Gastroesophageal sphincter (tissue), 3 donors: ENCODE measurements around the gene CENPO.

ENCODE experiments used
- EP300 ChIP-seq: sonication (generic); formaldehyde crosslinking; IDR thresholded peaks from one replicate; pipeline ENCODE4 v1.6.1; 2017; ENCODE audit warnings: antibody characterized with exemption, mild to moderate bottlenecking
- POLR2A ChIP-seq, 2 donors: fragments of 450-650 bp; IDR thresholded peaks; one replicate each; pipeline ENCODE4 v1.6.1; 2017; ENCODE audit warnings: antibody characterized with exemption in 2 of 2, mild to moderate bottlenecking in 2 of 2, moderate library complexity in 1 of 2
- TF ChIP-seq, protein P1 (sequence below), 4 experiments: fragments of 200-600 bp in 2 of 4; fragments of 450-650 bp in 2 of 4; sonication (generic) in 1 of 4; IDR thresholded peaks; one replicate each; pipeline ENCODE4 v1.5.1; 2017 to 2019; ENCODE audit warnings: antibody characterized with exemption in 4 of 4, mild to moderate bottlenecking in 2 of 4, moderate library complexity in 2 of 4

DNA sequence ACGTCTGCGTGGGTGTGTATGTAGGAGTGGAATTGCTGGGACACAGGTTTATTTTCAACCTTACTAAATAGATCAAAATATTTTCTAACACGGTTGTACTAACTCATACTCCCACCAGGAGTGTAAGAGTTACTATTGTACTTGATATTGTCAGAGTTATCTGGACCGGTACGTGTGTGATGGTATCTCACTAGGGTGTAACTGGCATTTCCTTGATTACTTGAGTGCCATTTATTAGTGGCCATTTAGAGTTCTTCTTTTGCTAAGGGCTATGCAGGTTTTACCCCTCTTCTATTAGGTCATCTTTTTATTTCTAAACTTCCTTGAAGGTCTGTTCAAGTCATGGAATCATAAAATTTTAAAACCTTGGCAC, 33.5 kb downstream of the CENPO start:
- TF ChIP-seq, protein P1, sequence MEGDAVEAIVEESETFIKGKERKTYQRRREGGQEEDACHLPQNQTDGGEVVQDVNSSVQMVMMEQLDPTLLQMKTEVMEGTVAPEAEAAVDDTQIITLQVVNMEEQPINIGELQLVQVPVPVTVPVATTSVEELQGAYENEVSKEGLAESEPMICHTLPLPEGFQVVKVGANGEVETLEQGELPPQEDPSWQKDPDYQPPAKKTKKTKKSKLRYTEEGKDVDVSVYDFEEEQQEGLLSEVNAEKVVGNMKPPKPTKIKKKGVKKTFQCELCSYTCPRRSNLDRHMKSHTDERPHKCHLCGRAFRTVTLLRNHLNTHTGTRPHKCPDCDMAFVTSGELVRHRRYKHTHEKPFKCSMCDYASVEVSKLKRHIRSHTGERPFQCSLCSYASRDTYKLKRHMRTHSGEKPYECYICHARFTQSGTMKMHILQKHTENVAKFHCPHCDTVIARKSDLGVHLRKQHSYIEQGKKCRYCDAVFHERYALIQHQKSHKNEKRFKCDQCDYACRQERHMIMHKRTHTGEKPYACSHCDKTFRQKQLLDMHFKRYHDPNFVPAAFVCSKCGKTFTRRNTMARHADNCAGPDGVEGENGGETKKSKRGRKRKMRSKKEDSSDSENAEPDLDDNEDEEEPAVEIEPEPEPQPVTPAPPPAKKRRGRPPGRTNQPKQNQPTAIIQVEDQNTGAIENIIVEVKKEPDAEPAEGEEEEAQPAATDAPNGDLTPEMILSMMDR (IDR thresholded peaks at IDR 0.05) = no peak
- no peak for TF ChIP-seq POLR2A (IDR thresholded peaks at IDR 0.05)
- no peak for TF ChIP-seq EP300
